HEK293T (cell line): Measurements from ENCODE around the gene CRISP1.

Experiments
- CTCF ChIA-PET: fragments of 350-600 bp; formaldehyde crosslinking; extraction: SDS; loops from one replicate; lab custom pipeline; 2021; ENCODE audit warnings: antibody characterized with exemption, inconsistent platforms; lab: Yijun Ruan, JAX
- POLR2A ChIA-PET: fragments of 350-600 bp; formaldehyde crosslinking; extraction: SDS; loops from one replicate; lab custom pipeline; 2020; ENCODE audit warnings: antibody characterized with exemption, inconsistent platforms; lab: Yijun Ruan, JAX
- DNase-seq: peaks from one replicate; pipeline ENCODE4 v3.0.0; 2012; ENCODE audit warnings: mixed read lengths; ENCODE audit errors: extremely low spot score
- ARNT ChIP-seq: fragments of 450-650 bp; IDR thresholded peaks from 2 replicates; pipeline ENCODE4 v1.6.1; 2017; ENCODE audit warnings: mild to moderate bottlenecking
- BHLHE40 ChIP-seq: fragments of 450-650 bp; IDR thresholded peaks from 2 replicates; pipeline ENCODE4 v1.6.1; 2016; ENCODE audit warnings: mild to moderate bottlenecking, moderate library complexity, borderline replicate concordance
- CTBP1 ChIP-seq: fragments of 450-650 bp; IDR thresholded peaks from 2 replicates; pipeline ENCODE4 v1.6.1; 2016; ENCODE audit warnings: borderline replicate concordance
- ELF4 ChIP-seq: fragments of 450-650 bp; IDR thresholded peaks from 2 replicates; pipeline ENCODE4 v1.6.1; 2017; ENCODE audit warnings: antibody characterized with exemption
- FOXA1 ChIP-seq: fragments of 450-650 bp; IDR thresholded peaks from 2 replicates; pipeline ENCODE4 v1.6.1; 2016; ENCODE audit warnings: mild to moderate bottlenecking
- FOXK2 ChIP-seq: fragments of 450-650 bp; IDR thresholded peaks from 2 replicates; pipeline ENCODE4 v1.6.1; 2016; ENCODE audit warnings: mild to moderate bottlenecking
- FOXM1 ChIP-seq: fragments of 450-650 bp; IDR thresholded peaks from 2 replicates; pipeline ENCODE4 v1.6.1; 2017; ENCODE audit warnings: mild to moderate bottlenecking, borderline replicate concordance
- HDGF ChIP-seq: fragments of 450-650 bp; IDR thresholded peaks from 2 replicates; pipeline ENCODE4 v1.6.1; 2017; ENCODE audit warnings: antibody characterized with exemption, borderline replicate concordance
- L3MBTL2 ChIP-seq: fragments of 450-650 bp; conservative IDR thresholded peaks from 2 replicates; pipeline ENCODE4 v1.6.1; 2016; ENCODE audit warnings: mild to moderate bottlenecking
- LEF1 ChIP-seq: fragments of 450-650 bp; IDR thresholded peaks from 2 replicates; pipeline ENCODE4 v1.6.1; 2017; ENCODE audit warnings: mild to moderate bottlenecking, borderline replicate concordance
- NFRKB ChIP-seq: fragments of 450-650 bp; IDR thresholded peaks from 2 replicates; pipeline ENCODE4 v1.6.1; 2016; ENCODE audit warnings: mild to moderate bottlenecking, moderate library complexity
- PKNOX1 ChIP-seq: fragments of 450-650 bp; IDR thresholded peaks from 2 replicates; pipeline ENCODE4 v1.6.1; 2016
- SP1 ChIP-seq: fragments of 450-650 bp; IDR thresholded peaks from 2 replicates; pipeline ENCODE4 v1.6.1; 2017
- SUZ12 ChIP-seq: fragments of 450-650 bp; IDR thresholded peaks from 2 replicates; pipeline ENCODE4 v1.6.1; 2016; ENCODE audit warnings: mild to moderate bottlenecking
- TARDBP ChIP-seq: fragments of 450-650 bp; IDR thresholded peaks from 2 replicates; pipeline ENCODE4 v1.6.1; 2016
- ZNF384 ChIP-seq: fragments of 450-650 bp; IDR thresholded peaks from 2 replicates; pipeline ENCODE4 v1.6.1; 2016

CRISP1 gene

GRCh38 chr6:49888742-49889431 is 22.6 kb upstream of the CRISP1 start:
- ChIA-PET CTCF (no interaction called here), POLR2A (no interaction called here)
- TF ChIP-seq FOXA1, result no peak
- no peak for TF ChIP-seq NFRKB
- TF ChIP-seq ZNF384, result no peak
- TF ChIP-seq LEF1, result no peak
- TF ChIP-seq SP1, result no peak
- TF ChIP-seq PKNOX1, result no peak
- no peak for TF ChIP-seq TARDBP
- TF ChIP-seq SUZ12, result no peak
- no peak for TF ChIP-seq BHLHE40
- TF ChIP-seq CTBP1, result no peak
- TF ChIP-seq ELF4, result no peak
- no peak for DNase-seq

GRCh38 chr6:49868951-49869529 is 2.7 kb upstream of the CRISP1 start:
- ChIA-PET POLR2A (no interaction called here), CTCF (no interaction called here)
- DNase-seq, result no peak
- TF ChIP-seq FOXK2, result no peak
- no peak for TF ChIP-seq TARDBP
- no peak for TF ChIP-seq LEF1
- TF ChIP-seq BHLHE40, result no peak
- no peak for TF ChIP-seq HDGF
- no peak for TF ChIP-seq ARNT
- no peak for TF ChIP-seq ELF4
- no peak for TF ChIP-seq FOXA1
- no peak for TF ChIP-seq ZNF384
- no peak for TF ChIP-seq CTBP1
- no peak for TF ChIP-seq FOXM1
- TF ChIP-seq SP1, result no peak
- no peak for TF ChIP-seq SUZ12
- no peak for TF ChIP-seq PKNOX1

DNA sequence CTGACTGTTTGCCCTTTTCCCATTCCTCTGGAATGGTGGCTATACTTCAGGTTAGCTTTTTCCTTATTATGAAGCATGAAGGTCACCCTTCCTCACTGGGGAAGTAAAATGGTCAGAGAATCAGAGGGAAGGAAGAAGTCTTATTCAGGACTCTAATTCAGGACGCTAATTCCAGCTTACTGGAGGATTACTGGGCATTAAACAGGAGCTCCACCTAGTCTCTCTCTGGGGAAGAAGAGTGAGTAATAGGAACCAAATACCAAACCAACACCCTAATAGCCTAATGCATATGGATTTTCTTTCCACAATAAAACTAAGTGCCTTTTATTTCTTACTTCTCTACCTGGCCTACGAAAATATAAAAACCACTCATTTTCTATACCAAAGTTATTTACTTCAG is 10.1 kb downstream of the CRISP1 start:
- DNase-seq, result no peak
- CTCF ChIA-PET, result no interaction called here
- POLR2A ChIA-PET, result no interaction called here
- TF ChIP-seq ARNT (no peak), CTBP1 (no peak), ZNF384 (no peak), L3MBTL2 (no peak), PKNOX1 (no peak), SP1 (no peak), FOXK2 (no peak), FOXA1 (no peak), LEF1 (no peak), NFRKB (no peak), HDGF (no peak), ELF4 (no peak), FOXM1 (no peak), BHLHE40 (no peak), TARDBP (no peak)

GRCh38 chr6:49855221-49855620 is 11.1 kb downstream of the CRISP1 start:
- DNase-seq, result no peak
- CTCF ChIA-PET, result interaction anchor here (0.6 kb wide), 1 partner anchor 339 kb away, joined by 3 read pairs; no protein-coding TSS in a partner anchor
- POLR2A ChIA-PET, result no interaction called here
- TF ChIP-seq BHLHE40 (no peak), FOXK2 (no peak), FOXA1 (no peak), SP1 (no peak), LEF1 (no peak), ELF4 (no peak), FOXM1 (no peak), HDGF (no peak)

DNA sequence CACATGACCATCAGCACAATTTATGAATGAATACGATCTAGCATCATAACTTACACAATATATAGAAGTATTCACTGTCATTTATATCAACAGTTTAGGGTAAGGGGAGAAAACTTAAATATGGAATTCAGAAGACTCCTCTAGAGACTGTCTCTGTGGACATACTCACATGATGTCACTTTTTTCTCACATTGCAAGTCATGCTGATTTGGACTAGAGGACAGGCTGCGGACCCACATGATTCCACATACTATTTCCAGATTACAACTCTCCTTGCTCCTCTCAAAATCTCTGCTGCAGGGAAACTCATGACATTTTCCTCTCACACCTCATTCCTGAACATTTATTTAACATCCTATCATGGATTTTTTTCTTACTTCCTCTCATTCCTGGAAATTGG is 13.4 kb downstream of the CRISP1 start:
- DNase-seq, result no peak
- POLR2A ChIA-PET, result no interaction called here
- CTCF ChIA-PET, result no interaction called here
- TF ChIP-seq ARNT, result no peak
- no peak for TF ChIP-seq FOXM1
- no peak for TF ChIP-seq SUZ12
- TF ChIP-seq TARDBP, result no peak
- TF ChIP-seq ZNF384, result no peak
- no peak for TF ChIP-seq ELF4
- TF ChIP-seq FOXK2, result no peak
- TF ChIP-seq NFRKB, result no peak
- no peak for TF ChIP-seq SP1
- TF ChIP-seq BHLHE40, result no peak
- no peak for TF ChIP-seq FOXA1
- TF ChIP-seq L3MBTL2, result no peak
- no peak for TF ChIP-seq PKNOX1
- TF ChIP-seq CTBP1, result no peak
- no peak for TF ChIP-seq HDGF
- no peak for TF ChIP-seq LEF1
